G401 (cell line): ENCODE results near the gene PRIMPOL. TPM values are rescaled to one million over a fixed set of nuclear protein-coding genes. Genes with fewer than 3 reads are reported as not detected.
A peak's percentile ranks its signal among the peaks of the same experiment; 100 is the strongest.

Experiments used
- DNase-seq: peaks from one replicate; pipeline ENCODE4 v3.0.0-alpha.2; 2015; ENCODE audit warnings: low spot score
- in situ Hi-C: cut with HindIII; loops from 2 replicates; pipeline ENCODE4 v1.10.0; 2016; ENCODE audit warnings: low sequenced_read_pairs, mixed read lengths
- total RNA-seq: library from RNA; depleted of rRNA; stranded (reverse); fragments of >200 nt; shearing (Covaris generic); gene quantifications from 2 replicates; pipeline ENCODE4 v1.2.3, GENCODE V29; 2014

The PRIMPOL gene
- total RNA-seq, 1 experiment from 2014 or later = 18.0 TPM

GRCh38 chr4:184660978-184661377, 11.4 kb downstream of the PRIMPOL start:
- in situ Hi-C loops = no loop called here
- no peak for DNase-seq

- DNase-seq = no peak
- in situ Hi-C loops = no loop called here
These were observed 12.7 kb downstream of the PRIMPOL start for GRCh38 chr4:184662236-184662635.

GRCh38 chr4:184664445-184665210, 15.1 kb downstream of the PRIMPOL start:
- peak; percentile 23 for DNase-seq
- in situ Hi-C loops = no loop called here

DNA sequence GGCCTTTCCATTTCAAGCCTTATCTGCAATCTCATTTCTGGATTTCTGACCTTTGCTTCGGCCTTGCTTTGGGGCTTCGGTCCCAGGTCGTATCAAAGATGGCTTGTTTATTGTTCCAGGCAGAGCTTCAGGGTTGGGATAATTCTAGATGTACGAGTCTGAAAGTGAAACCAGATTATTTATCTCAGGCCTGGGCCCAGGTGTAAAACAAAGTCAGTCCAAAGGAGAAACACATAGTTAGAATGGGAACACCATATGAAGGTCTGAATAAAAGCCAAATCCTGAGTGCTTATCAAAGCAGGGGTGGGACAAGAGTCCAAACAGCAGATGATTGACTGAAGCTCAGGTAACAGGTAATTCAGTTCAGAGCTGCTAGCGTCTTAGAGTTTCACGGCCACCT, 17.1 kb downstream of the PRIMPOL start:
- in situ Hi-C loops = no loop called here
- no peak for DNase-seq

- in situ Hi-C loops = no loop called here
- DNase-seq = no peak
These were observed 18.6 kb downstream of the PRIMPOL start for GRCh38 chr4:184668096-184668495.

GRCh38 chr4:184668511-184669114, 19.1 kb downstream of the PRIMPOL start:
- DNase-seq = no peak
- in situ Hi-C loops = no loop called here

- in situ Hi-C loops = no loop called here
- DNase-seq = peak; percentile 73
These were observed 19.7 kb downstream of the PRIMPOL start for GRCh38 chr4:184669251-184669650.

DNA sequence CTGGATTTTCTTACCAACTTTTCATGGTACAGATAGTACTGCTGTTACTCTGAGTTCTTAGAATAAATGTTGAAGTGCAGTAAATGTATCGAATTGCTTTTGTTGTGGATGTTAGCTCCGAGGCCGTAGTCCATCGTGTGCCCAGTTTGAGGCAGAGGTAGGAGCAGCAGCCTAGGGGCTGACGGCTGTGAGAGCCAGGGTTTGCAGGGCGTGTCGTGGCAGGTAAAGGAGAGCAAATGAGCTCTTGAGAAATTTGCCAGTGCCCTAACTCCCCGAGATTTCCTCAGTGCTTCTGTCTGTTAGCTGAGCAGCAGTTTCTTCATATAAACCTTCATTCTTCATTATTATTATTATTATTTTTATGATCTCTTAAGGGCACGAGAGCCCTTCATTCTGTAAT, 21.6 kb downstream of the PRIMPOL start:
- DNase-seq = no peak
- in situ Hi-C loops = no loop called here

- in situ Hi-C loops = no loop called here
- DNase-seq = no peak
These were observed 23.2 kb downstream of the PRIMPOL start for GRCh38 chr4:184672741-184673140.

DNA sequence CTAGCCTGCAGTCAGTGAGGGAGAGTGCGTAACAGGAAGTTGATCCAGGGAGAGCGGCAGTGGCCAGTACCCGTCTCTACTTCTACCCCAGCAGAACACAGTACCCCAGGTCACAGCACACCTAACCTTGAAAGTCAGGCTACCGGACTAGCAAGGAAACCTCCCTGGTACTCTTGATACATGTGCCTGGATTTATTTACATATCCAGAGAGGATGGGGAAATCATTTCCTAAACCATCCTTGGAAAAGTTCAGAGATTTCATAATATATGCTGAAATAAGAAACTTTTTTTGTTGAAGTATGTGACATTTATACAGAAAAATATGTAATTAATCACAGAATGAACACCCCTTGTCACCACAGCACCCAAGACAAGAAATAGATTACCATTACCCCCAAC, 24.5 kb downstream of the PRIMPOL start:
- in situ Hi-C loops = no loop called here
- no peak for DNase-seq

DNA sequence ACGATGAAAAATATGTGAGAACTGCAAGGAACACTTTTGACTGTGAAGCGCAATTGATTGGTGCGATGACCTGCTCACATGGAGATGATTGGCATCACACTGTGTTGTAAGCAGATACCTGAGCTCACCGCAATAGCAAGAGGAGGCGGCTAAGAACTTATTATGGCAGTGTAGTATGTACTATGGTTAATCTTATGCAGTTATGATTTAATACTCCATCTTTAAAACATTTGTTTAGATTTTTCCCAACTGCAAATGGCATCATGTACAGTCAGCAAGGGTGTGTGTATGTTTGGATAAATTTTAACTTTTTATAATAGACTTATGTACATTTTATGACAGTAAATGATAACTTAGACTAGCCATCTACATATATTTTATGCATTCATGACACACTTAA, 25.5 kb downstream of the PRIMPOL start:
- DNase-seq = no peak
- in situ Hi-C loops = no loop called here

- DNase-seq = no peak
- in situ Hi-C loops = no loop called here
These were observed 26.4 kb downstream of the PRIMPOL start for GRCh38 chr4:184675821-184676492.

GRCh38 chr4:184680698-184681097, 31.2 kb downstream of the PRIMPOL start:
- DNase-seq = no peak
- in situ Hi-C loops = no loop called here

DNA sequence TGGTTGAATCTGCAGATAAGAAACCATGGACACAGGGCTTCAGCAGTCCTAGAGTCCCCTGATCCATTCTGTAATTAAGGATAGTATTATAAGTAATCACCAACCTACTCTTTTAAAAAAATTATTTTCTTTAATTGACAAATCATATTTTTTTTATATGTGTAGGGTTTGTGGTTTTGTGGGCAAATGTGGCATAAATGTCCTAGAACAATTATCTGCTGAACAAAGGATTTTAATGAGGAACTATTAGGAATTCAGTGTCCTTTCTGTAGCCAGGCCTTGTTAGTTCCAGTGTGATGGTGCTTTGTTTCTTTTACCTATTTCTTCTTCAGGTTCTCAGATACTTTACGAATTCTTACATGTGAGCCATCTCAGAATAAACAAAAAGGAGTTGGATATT, 32.4 kb downstream of the PRIMPOL start:
- no peak for DNase-seq
- in situ Hi-C loops = no loop called here

DNA sequence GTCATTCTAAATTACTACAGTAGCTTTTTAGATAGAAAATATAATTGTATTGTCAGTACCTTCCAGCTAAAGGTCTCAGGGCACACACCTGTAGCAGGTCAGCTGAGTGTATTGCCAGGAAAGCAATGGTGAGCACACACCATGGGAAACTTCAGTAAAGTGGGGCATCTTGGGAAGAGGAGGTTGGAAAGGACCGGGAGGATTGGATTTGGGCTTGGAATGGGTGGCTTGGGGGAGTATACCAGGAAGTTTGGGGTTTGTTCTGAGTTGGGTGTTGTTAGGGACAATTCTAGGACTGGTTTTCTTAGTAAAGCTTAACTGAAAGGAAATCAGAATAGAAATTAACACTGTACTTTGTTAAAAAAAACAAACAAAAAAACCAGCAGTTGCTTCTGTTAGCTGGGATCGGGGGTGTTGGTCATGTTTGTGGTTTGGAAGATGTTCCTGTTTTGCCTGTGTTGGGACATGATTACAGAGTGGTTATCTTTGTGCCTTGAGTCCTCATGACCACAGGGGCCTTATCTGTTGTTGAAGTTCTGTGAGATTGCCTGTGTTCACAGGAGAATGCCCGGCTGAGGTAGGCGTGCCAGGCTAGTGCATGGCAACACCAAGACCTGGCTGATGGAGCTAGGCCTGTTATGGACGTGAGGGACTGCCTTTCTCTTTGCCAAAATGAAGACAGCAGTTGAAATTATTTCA, 35.1 kb downstream of the PRIMPOL start:
- in situ Hi-C loops = no loop called here
- no peak for DNase-seq

GRCh38 chr4:184688005-184688404, 38.5 kb downstream of the PRIMPOL start:
- in situ Hi-C loops = no loop called here

GRCh38 chr4:184688447-184688846, 38.9 kb downstream of the PRIMPOL start:
- no peak for DNase-seq
- in situ Hi-C loops = no loop called here

More at GRCh38 chr4:184688005-184688404, 38.5 kb downstream of the PRIMPOL start:
- no peak for DNase-seq

DNA sequence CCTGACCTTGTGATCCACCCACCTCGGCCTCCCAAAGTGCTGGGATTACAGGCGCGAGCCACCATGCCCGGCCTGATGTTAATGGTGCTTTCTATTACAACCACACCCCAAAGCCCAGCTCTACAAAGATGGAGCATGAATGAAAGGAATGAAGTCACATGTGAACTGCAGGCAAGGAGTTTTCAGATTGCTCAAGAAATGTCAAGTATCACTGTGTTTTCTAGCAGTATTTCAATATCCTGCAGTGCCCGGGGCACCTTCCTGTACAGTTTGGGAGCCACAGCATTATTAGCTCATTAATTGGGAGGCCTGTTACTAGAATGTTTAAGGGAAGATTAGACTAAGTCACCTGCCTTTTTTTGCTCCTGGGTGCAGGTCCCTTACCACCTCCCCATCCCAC, 40.1 kb downstream of the PRIMPOL start:
- in situ Hi-C loops = no loop called here
- no peak for DNase-seq

DNA sequence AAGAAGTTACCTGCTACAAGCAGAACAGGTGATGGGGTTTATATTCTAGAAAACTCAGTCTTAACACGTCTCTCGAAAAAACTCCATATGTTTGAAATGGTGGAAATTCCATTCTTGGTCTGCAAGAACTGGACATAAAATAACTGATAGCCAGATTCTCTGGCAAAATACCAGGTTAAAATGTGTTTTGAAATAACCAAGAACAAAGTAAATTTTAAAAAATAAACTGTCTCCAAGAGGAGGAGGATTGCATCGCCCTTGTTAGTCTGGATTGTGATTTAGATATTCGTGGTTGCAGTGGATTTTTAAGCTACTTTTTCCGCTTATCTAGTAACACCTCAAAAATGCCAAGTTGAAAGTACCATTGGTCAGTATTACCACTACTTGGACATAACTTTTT, 43.5 kb downstream of the PRIMPOL start:
- DNase-seq = no peak
- in situ Hi-C loops = no loop called here

GRCh38 chr4:184694412-184694956, 44.9 kb downstream of the PRIMPOL start:
- no peak for DNase-seq
- in situ Hi-C loops = no loop called here
